Natural killer cell (primary cell): ENCODE data around the gene SMARCD2. TPM values are rescaled to one million over a fixed set of nuclear protein-coding genes. Genes with fewer than 3 reads are reported as not detected.

Experiments used
- ATAC-seq, 3 donors: fragments of 150-1000 bp in 2 of 3; fragments of 200-7000 bp in 1 of 3; cut with Tn5 transposase; 1 replicate in 1 of 3; 2 replicates in 2 of 3; pipeline ENCODE4 v1.10.0; 2021; ENCODE audit warnings: mild to moderate bottlenecking in 2 of 3, moderate library complexity in 2 of 3
- DNase-seq, 2 donors: peaks; one replicate each; pipeline versions ENCODE4 v3.0.0 to v3.0.0-alpha.2; 2013 to 2021; ENCODE audit warnings: mixed read lengths in 1 of 2
- H3K27ac ChIP-seq: one replicate; pipeline ENCODE4 v1.5.1; 2013; ENCODE audit warnings: mild to moderate bottlenecking, low read length
- H3K27me3 ChIP-seq: one replicate; pipeline ENCODE4 v1.6.1; 2013; ENCODE audit warnings: low read length; ENCODE audit not compliant: control insufficient read depth, insufficient read depth
- H3K36me3 ChIP-seq: one replicate; pipeline ENCODE4 v1.6.1; 2013; ENCODE audit warnings: low read length; ENCODE audit not compliant: control insufficient read depth, insufficient read depth
- H3K4me1 ChIP-seq: one replicate; pipeline ENCODE4 v1.6.1; 2013; ENCODE audit warnings: low read length; ENCODE audit not compliant: control insufficient read depth, insufficient read depth
- H3K4me3 ChIP-seq: one replicate; pipeline ENCODE4 v1.5.1; 2013; ENCODE audit warnings: low read length
- H3K9me3 ChIP-seq: one replicate; pipeline ENCODE4 v1.6.1; 2013; ENCODE audit warnings: low read length; ENCODE audit not compliant: control insufficient read depth, insufficient read depth
- H3K27ac Mint-ChIP-seq, 2 donors: one replicate each; pipeline ENCODE4 v1.8.0; 2022; ENCODE audit warnings: mild to moderate bottlenecking in 2 of 2, mixed read lengths in 2 of 2, moderate library complexity in 1 of 2
- H3K27me3 Mint-ChIP-seq, 2 donors: one replicate each; pipeline ENCODE4 v1.8.0; 2022; ENCODE audit warnings: low read depth in 2 of 2, mixed read lengths in 2 of 2
- H3K36me3 Mint-ChIP-seq: one replicate; pipeline ENCODE4 v1.8.0; 2022; ENCODE audit warnings: mixed read lengths
- H3K4me1 Mint-ChIP-seq, 2 donors: one replicate each; pipeline ENCODE4 v1.8.0; 2022; ENCODE audit warnings: mixed read lengths in 2 of 2
- H3K4me3 Mint-ChIP-seq: one replicate; pipeline ENCODE4 v1.8.0; 2022; ENCODE audit warnings: mild to moderate bottlenecking, moderate library complexity, mixed read lengths
- H3K9me3 Mint-ChIP-seq, 2 donors: one replicate each; pipeline ENCODE4 v1.8.0; 2022; ENCODE audit warnings: mixed read lengths in 2 of 2
- WGBS: methylation state at CpG from one replicate; pipeline ENCODE4 v1.1.7; 2013; ENCODE audit warnings: missing lambda C conversion rate; ENCODE audit not compliant: insufficient coverage; 5-methylcytosine and 5-hydroxymethylcytosine counted together
- intact Hi-C: fragments of 100-400 bp; cut with micrococcal nuclease; formaldehyde crosslinking; loops from one replicate; pipeline ENCODE4 v1.14.2; 2022
- total RNA-seq, 4 donors: library from RNA; stranded (reverse); fragments of 120-200 nt in 1 of 4; gene quantifications; one replicate each; pipeline versions ENCODE4 v1.2.3 to v1.2.4, GENCODE V29; 2013 to 2022
- TF ChIP-seq, protein P1 (sequence below): fragments of 200-600 bp; IDR thresholded peaks from one replicate; pipeline ENCODE4 v1.8.0; 2022; ENCODE audit warnings: antibody characterized with exemption

The SMARCD2 gene
- total RNA-seq, 3 donors from 2014 or later (not counting 1 experiment from before 2014, with no cell fraction given) = 131 to 162 (median 139) TPM

DNA sequence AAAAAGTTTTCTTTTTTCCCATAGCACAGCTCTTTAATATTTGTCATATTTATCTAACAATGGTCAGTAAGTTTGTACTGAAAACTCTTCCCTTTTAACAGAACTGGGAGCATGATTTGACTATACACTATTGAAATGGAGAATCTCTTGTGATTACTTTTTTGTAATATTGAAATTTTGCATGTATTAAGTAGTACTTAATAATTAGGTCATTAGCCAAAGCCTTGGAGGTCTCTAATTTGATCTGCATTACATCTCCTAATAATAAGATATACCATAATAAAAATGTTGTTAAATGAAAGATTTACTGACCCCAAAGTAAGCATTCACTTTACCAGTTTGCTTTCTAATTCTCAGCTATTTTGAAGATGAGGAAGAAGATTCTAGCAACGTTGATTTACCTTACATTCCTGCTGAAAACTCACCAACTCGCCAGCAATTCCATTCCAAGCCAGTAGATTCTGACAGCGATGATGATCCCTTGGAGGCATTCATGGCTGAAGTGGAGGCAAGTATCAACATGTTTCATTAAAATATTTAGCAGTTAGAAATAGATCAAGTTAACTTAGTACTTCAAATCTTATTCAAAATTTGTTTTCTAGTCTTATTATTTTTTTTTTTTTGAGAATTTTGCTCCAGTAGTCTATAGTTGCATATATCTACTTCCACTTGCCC lies 50.3 kb downstream of the SMARCD2 start:
- no peaks in the 10 kb centered on the region for H3K4me1 ChIP-seq
- TF ChIP-seq, protein P1, sequence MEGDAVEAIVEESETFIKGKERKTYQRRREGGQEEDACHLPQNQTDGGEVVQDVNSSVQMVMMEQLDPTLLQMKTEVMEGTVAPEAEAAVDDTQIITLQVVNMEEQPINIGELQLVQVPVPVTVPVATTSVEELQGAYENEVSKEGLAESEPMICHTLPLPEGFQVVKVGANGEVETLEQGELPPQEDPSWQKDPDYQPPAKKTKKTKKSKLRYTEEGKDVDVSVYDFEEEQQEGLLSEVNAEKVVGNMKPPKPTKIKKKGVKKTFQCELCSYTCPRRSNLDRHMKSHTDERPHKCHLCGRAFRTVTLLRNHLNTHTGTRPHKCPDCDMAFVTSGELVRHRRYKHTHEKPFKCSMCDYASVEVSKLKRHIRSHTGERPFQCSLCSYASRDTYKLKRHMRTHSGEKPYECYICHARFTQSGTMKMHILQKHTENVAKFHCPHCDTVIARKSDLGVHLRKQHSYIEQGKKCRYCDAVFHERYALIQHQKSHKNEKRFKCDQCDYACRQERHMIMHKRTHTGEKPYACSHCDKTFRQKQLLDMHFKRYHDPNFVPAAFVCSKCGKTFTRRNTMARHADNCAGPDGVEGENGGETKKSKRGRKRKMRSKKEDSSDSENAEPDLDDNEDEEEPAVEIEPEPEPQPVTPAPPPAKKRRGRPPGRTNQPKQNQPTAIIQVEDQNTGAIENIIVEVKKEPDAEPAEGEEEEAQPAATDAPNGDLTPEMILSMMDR = no peak
- DNase-seq (no peak), ATAC-seq (no peak)
- Mint-ChIP-seq H3K4me1 (peaks cover 0 to 6% of the 10 kb centered on the region in 2 donors), H3K9me3 (no peaks in the 10 kb centered on the region), H3K36me3 (peaks cover 16% of the 10 kb centered on the region), H3K27ac (no peak overlapping the region), H3K27me3 (no peaks in the 10 kb centered on the region), H3K4me3 (no peak overlapping the region)
- H3K9me3 ChIP-seq = no peaks in the 10 kb centered on the region
- intact Hi-C loops = no loop called here
- 95% methylated on average over 3 of the region's 3 CpGs for WGBS
- no peak overlapping the region for H3K4me3 ChIP-seq
- peaks cover 68% of the 10 kb centered on the region for H3K36me3 ChIP-seq
- no peaks in the 10 kb centered on the region for H3K27me3 ChIP-seq
- no peak overlapping the region for H3K27ac ChIP-seq

DNA sequence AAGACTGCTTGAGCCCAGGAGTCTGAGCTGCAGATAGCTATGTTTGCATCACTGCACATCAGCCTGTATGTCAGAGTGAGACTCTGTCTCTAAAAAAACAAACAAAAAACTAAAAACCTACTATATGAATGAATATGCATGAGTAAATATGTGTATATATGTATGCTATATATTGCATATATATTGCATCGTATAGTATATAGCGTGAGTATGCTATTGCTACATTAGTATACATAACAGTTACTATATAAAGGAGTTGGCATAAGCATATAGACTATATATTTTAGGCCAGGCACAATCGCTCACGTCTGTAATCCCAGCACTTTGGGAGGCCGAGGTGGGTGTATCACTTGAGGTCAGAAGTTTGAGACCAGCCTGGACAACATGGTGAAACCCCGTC lies 52.4 kb downstream of the SMARCD2 start:
- no peak for ATAC-seq

DNA sequence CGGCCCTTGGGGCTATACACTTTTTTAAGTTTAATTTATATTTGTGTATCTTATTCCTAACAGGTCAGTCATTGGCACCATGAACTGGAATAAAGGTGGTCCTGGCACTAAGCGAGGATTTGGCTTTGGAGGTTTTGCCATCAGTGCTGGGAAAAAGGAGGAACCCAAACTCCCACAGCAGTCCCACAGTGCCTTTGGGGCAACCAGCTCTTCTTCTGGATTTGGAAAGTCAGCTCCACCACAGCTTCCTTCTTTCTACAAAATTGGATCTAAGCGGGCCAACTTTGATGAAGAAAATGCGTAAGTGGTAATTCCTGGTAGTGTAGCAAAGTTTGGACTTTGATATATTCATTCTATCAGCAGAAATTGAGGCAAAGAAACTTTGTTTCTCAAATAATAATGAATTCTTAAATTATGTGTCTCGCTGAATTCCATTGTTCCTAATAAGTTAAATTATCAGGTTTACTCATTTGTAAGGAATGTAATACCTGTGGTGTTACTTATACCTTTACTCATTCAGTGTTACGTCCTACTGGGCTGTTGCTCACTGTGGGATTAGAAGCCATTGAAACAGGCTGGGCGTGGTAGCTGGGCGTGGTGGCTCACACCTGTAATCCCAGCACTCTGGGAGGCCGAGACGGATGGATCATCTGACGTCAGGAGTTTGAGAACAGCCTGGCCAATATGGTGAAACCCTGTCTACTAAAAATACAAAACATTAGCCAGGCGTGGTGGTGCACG lies 55.3 kb downstream of the SMARCD2 start:
- DNase-seq (no peak), ATAC-seq (no peak)
- no peak overlapping the region for H3K4me3 Mint-ChIP-seq
- Histone ChIP-seq H3K27ac (no peak overlapping the region), H3K4me1 (no peaks in the 10 kb centered on the region), H3K27me3 (no peaks in the 10 kb centered on the region), H3K4me3 (no peak overlapping the region), H3K9me3 (no peaks in the 10 kb centered on the region), H3K36me3 (peaks cover 36% of the 10 kb centered on the region)
- intact Hi-C loops = no loop called here
- no peaks in the 10 kb centered on the region for H3K9me3 Mint-ChIP-seq
- H3K27ac Mint-ChIP-seq = no peak overlapping the region
- H3K36me3 Mint-ChIP-seq = no peaks in the 10 kb centered on the region
- TF ChIP-seq, protein P1 = no peak
- 100% methylated on average over 12 of the region's 13 CpGs for WGBS
- H3K27me3 Mint-ChIP-seq = no peaks in the 10 kb centered on the region
- peaks cover 16 to 22% of the 10 kb centered on the region in 2 donors for H3K4me1 Mint-ChIP-seq

More for the DNA sequence above, 52.4 kb downstream of the SMARCD2 start:
- Mint-ChIP-seq H3K27me3 (no peaks in the 10 kb centered on the region), H3K9me3 (no peaks in the 10 kb centered on the region), H3K4me3 (no peak overlapping the region), H3K4me1 (peaks cover 6% of the 10 kb centered on the region in 2 donors), H3K27ac (no peak overlapping the region), H3K36me3 (peaks cover 16% of the 10 kb centered on the region)
- Histone ChIP-seq H3K4me3 (no peak overlapping the region), H3K36me3 (peaks cover 53% of the 10 kb centered on the region), H3K27ac (no peak overlapping the region), H3K9me3 (no peaks in the 10 kb centered on the region), H3K4me1 (no peaks in the 10 kb centered on the region), H3K27me3 (no peaks in the 10 kb centered on the region)
- 94% methylated on average over 4 of the region's 6 CpGs for WGBS
- TF ChIP-seq, protein P1 = no peak
- intact Hi-C loops = no loop called here
- no peak for DNase-seq
